Calu3 (cell line): ENCODE measurements around the gene SIRPB2. TPM values are rescaled to one million over a fixed set of nuclear protein-coding genes. Genes with fewer than 3 reads are reported as not detected.

ENCODE experiments used
- BruUV-seq: library from RNA; stranded (reverse); fragments of 400-500 nt; replicated peaks from 2 replicates; lab custom pipeline; 2021; lab: Mats Ljungman, UMichigan
- CTCF ChIA-PET: fragments of 300-600 bp; sonication (Branson Sonifier 250); formaldehyde crosslinking; loops from one replicate; lab custom pipeline; 2022; ENCODE audit warnings: antibody characterized with exemption; lab: Charles Lee
- DNase-seq: peaks from one replicate; pipeline ENCODE4 v3.0.0; 2022
- H3K27ac Mint-ChIP-seq: one replicate; pipeline ENCODE4 v1.8.0; 2022; ENCODE audit warnings: mixed read lengths; ENCODE audit not compliant: unreplicated experiment
- H3K27me3 Mint-ChIP-seq: one replicate; pipeline ENCODE4 v1.8.0; 2022; ENCODE audit warnings: mixed read lengths; ENCODE audit not compliant: unreplicated experiment
- H3K36me3 Mint-ChIP-seq: one replicate; pipeline ENCODE4 v1.8.0; 2022; ENCODE audit warnings: mild to moderate bottlenecking, moderate library complexity, mixed read lengths; ENCODE audit not compliant: insufficient read depth, unreplicated experiment
- H3K4me1 Mint-ChIP-seq: one replicate; pipeline ENCODE4 v1.8.0; 2022; ENCODE audit warnings: mild to moderate bottlenecking, low read depth, mixed read lengths; ENCODE audit not compliant: unreplicated experiment
- H3K4me3 Mint-ChIP-seq: one replicate; pipeline ENCODE4 v1.8.0; 2022; ENCODE audit warnings: mild to moderate bottlenecking, low read depth, moderate library complexity, mixed read lengths; ENCODE audit not compliant: unreplicated experiment
- H3K9me3 Mint-ChIP-seq: one replicate; pipeline ENCODE4 v1.8.0; 2022; ENCODE audit warnings: low read depth, mixed read lengths; ENCODE audit not compliant: unreplicated experiment
- CTCF ChIP-seq: fragments of 200-600 bp; IDR thresholded peaks from one replicate; pipeline ENCODE4 v1.8.0; 2022; ENCODE audit warnings: antibody characterized with exemption; ENCODE audit not compliant: unreplicated experiment
- intact Hi-C: fragments of 100-400 bp; cut with micrococcal nuclease; formaldehyde crosslinking; loops from one replicate; pipeline ENCODE4 v1.10.0; 2022; ENCODE audit not compliant: unreplicated experiment
- total RNA-seq: library from RNA; stranded (reverse); gene quantifications from 2 replicates; pipeline ENCODE4 v1.2.3, GENCODE V29; 2022

The SIRPB2 gene
- total RNA-seq, 1 experiment from 2014 or later = 0.57 TPM

DNA sequence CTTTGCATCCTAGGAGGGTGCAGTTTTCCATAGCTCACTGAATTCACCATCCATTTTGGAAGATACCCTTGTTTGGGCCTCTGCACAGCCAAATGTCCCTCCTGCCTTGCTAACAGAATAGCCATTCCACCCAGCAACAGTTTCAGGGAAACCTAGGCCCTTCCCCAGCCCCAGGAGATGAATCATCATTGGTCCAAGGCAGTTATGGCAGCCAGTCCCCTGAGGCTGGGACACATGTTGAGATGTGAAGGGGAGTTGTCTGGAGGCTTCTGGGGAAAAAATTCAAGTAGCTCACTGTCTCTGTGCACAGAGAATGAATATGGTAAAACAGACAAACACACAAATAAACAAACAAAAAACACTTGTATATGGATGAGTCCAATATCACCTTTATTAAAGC, 17.4 kb upstream of the SIRPB2 start:
- peaks cover 17% of the 10 kb centered on the region for H3K4me1 Mint-ChIP-seq
- peaks cover 25% of the 10 kb centered on the region for H3K27me3 Mint-ChIP-seq
- peaks cover 4% of the 10 kb centered on the region for H3K9me3 Mint-ChIP-seq
- no TSS peak for BruUV-seq
- H3K4me3 Mint-ChIP-seq = no peak overlapping the region
- H3K36me3 Mint-ChIP-seq = no peaks in the 10 kb centered on the region
- CTCF ChIA-PET = interaction anchor here (2.5 kb wide), 1 partner anchor 269 kb away, joined by 8 read pairs; no protein-coding TSS in a partner anchor
- no peak for DNase-seq
- no peak for TF ChIP-seq CTCF
- no peak overlapping the region for H3K27ac Mint-ChIP-seq
- intact Hi-C loops = loop anchor here (2.0 to 5.0 kb wide), 3 partner anchors 129 to 292 kb away; no protein-coding TSS in a partner anchor

DNA sequence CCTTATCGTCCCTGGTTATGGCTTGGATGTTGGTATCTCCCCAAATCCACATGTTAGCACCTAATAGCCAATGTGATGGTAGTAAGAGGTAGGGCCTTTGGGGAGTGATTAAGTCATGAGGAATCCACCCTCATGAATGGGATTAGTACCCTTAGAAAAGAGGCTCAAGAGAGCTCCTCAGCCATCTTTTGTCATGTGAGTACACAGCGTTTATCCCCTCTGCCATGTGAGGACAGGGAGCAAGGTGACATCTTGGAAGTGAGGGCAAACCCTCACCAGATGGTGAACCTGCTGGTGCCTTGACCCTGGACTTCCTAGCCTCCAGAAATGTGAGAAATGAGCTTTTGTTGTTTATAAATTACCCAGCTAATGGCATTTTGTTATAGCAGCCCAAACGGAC, 16.1 kb upstream of the SIRPB2 start:
- Mint-ChIP-seq H3K36me3 (no peaks in the 10 kb centered on the region), H3K27ac (no peak overlapping the region), H3K9me3 (no peaks in the 10 kb centered on the region), H3K4me3 (no peak overlapping the region), H3K4me1 (peaks cover 23% of the 10 kb centered on the region), H3K27me3 (peaks cover 19% of the 10 kb centered on the region)
- no peak for TF ChIP-seq CTCF
- no TSS peak for BruUV-seq
- CTCF ChIA-PET = interaction anchor here (1.5 kb wide), 1 partner anchor 270 kb away, joined by 8 read pairs; no protein-coding TSS in a partner anchor
- no peak for DNase-seq
- intact Hi-C loops = loop anchor here (5.0 kb wide), 1 partner anchor 130 kb away; no protein-coding TSS in a partner anchor

- no peak overlapping the region for H3K4me3 Mint-ChIP-seq
- intact Hi-C loops = loop anchor here (5.0 kb wide), 1 partner anchor 131 kb away; no protein-coding TSS in a partner anchor
- H3K9me3 Mint-ChIP-seq = no peaks in the 10 kb centered on the region
- TF ChIP-seq CTCF = no peak
- H3K27ac Mint-ChIP-seq = no peak overlapping the region
- BruUV-seq = no TSS peak
- CTCF ChIA-PET = interaction anchor here (1.5 kb wide), 1 partner anchor 271 kb away, joined by 8 read pairs; no protein-coding TSS in a partner anchor
- H3K27me3 Mint-ChIP-seq = peaks cover 5% of the 10 kb centered on the region
- peaks cover 30% of the 10 kb centered on the region for H3K4me1 Mint-ChIP-seq
- no peak for DNase-seq
- H3K36me3 Mint-ChIP-seq = no peaks in the 10 kb centered on the region
Observed at GRCh38 chr20:1505871-1506270, 14.7 kb upstream of the SIRPB2 start.

DNA sequence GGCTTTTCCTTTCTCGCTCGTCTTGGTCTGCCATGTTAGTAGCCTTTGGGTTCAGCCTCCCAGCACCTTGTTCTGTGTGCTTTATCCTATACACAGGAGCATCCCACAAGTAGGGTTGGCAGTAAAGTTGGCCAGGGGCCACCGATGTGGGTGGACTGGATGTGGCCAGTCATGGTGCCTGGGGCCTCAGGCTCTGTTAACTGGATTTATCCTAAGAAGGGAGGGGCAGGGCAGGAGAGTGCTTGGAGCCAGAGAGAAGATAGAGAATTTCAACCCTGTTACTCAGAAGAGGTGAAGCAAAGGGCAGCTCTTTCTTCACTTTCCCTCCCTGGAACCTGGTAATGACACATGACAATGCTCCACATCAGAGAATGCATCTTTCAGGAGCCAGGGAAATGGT, 14.1 kb upstream of the SIRPB2 start:
- Mint-ChIP-seq H3K27me3 (no peaks in the 10 kb centered on the region), H3K36me3 (peaks cover 4% of the 10 kb centered on the region), H3K27ac (no peak overlapping the region), H3K4me3 (no peak overlapping the region), H3K9me3 (peaks cover 2% of the 10 kb centered on the region), H3K4me1 (peaks cover 35% of the 10 kb centered on the region)
- no TSS peak for BruUV-seq
- no peak for DNase-seq
- intact Hi-C loops = loop anchor here (5.0 kb wide), 1 partner anchor 132 kb away; no protein-coding TSS in a partner anchor
- TF ChIP-seq CTCF = no peak
- CTCF ChIA-PET = no interaction called here
